ENCODE data around the gene PALLD.
"Not testable (repeated sequence)": the region's sequence is repeated elsewhere in the genome, so short reads cannot be mapped to it uniquely, and the experiment has no call there.

- TF ChIP-seq CTCF (tag by site-specific recombination; IDR thresholded peaks at IDR 0.05); ZFP69B (tag by site-specific recombination; IDR thresholded peaks at IDR 0.05); ZNF350 (tag by site-specific recombination; IDR thresholded peaks at IDR 0.05); REPIN1 (tag by site-specific recombination; IDR thresholded peaks at IDR 0.05; ENCODE audit: low read depth); ZNF423 (tag by site-specific recombination; IDR thresholded peaks at IDR 0.05); SALL2 (tag by site-specific recombination; IDR thresholded peaks at IDR 0.05; ENCODE audit: borderline replicate concordance); ATF2 (tag by site-specific recombination; IDR thresholded peaks at IDR 0.05; ENCODE audit: low read depth); ZBTB44 (tag by site-specific recombination; IDR thresholded peaks at IDR 0.05); OVOL3 (tag by site-specific recombination; IDR thresholded peaks at IDR 0.05): not testable (repeated sequence)
Measured at GRCh38 chr4:168513826-168514225, 17.0 kb downstream of the PALLD start.

Data from HEK293 (cell line).